Measurements from ENCODE around the gene OPHN1. TPM values are rescaled to one million over a fixed set of nuclear protein-coding genes. Genes with fewer than 3 reads are reported as not detected.

OPHN1 gene
- polyA plus RNA-seq, 1 donor = 16.6 TPM

- no peak for DNase-seq
Observed at GRCh38 chrX:68059469-68059868, 373.8 kb downstream of the OPHN1 start.

- no peak for DNase-seq
Observed at GRCh38 chrX:68049466-68049865, 383.8 kb downstream of the OPHN1 start.

- no peak for DNase-seq
Observed at GRCh38 chrX:68048774-68049173, 384.5 kb downstream of the OPHN1 start.

GRCh38 chrX:68045008-68045577 is 388.2 kb downstream of the OPHN1 start:
- no peak for DNase-seq

GRCh38 chrX:68043713-68044438 is 389.4 kb downstream of the OPHN1 start:
- no peak for DNase-seq

GRCh38 chrX:68041110-68041509 is 392.2 kb downstream of the OPHN1 start:
- no peak for DNase-seq

GRCh38 chrX:68018248-68019203 is 414.8 kb downstream of the OPHN1 start:
- no peak for DNase-seq

GRCh38 chrX:67998540-67998939 is 434.8 kb downstream of the OPHN1 start:
- no peak for DNase-seq

Other genes with a start within 250 kb of the OPHN1 start
- 25.9 TPM for gene YIPF6, start 65.6 kb upstream of the OPHN1 start, polyA plus RNA-seq (ENCODE audit: insufficient read length)
- 25.3 TPM for gene STARD8, start 214.2 kb upstream of the OPHN1 start, polyA plus RNA-seq (ENCODE audit: insufficient read length)